ENCODE results near the gene ATL2. TPM values are rescaled to one million over a fixed set of nuclear protein-coding genes. Genes with fewer than 3 reads are reported as not detected.
A peak's percentile ranks its signal among the peaks of the same experiment; 100 is the strongest.
"Not testable (repeated sequence)": the region's sequence is repeated elsewhere in the genome, so short reads cannot be mapped to it uniquely, and the experiment has no call there.

ATL2 gene
- total and polyA plus RNA-seq, 4 donors: 7.5 to 52.8 (median 32.4) TPM

GRCh38 chr2:38323623-38324022 lies 53.5 kb downstream of the ATL2 start:
- Histone ChIP-seq H3K4me3 (ENCODE audit: low read length in 2 of 2) (no peak overlapping the region), H3K4me1 (ENCODE audit: control insufficient read depth in 1 of 2, insufficient read depth in 2 of 2, low read length in 2 of 2) (peaks cover 0 to 1% of the 10 kb centered on the region in 2 donors), H3K27ac (ENCODE audit: low read depth in 1 of 2, low read length in 2 of 2) (no peak overlapping the region), H3K9me3 (ENCODE audit: control insufficient read depth, low read length) (no peaks in the 10 kb centered on the region), H3K27me3 (ENCODE audit: control insufficient read depth in 1 of 2, insufficient read depth in 2 of 2, low read length in 1 of 2) (no peaks in the 10 kb centered on the region), H3K36me3 (ENCODE audit: control insufficient read depth in 1 of 2, insufficient read depth in 2 of 2, low read length in 1 of 2) (no peaks in the 10 kb centered on the region)
- 90 to 92% methylated on average over 6 of the region's 6 CpGs for WGBS, 2 donors
- DNase-seq: no peak
- intact Hi-C loops (cut with DNase I): no loop called here
- no peak for ATAC-seq (ENCODE audit: low FRiP score)

- ATAC-seq (ENCODE audit: low FRiP score) (no peak), DNase-seq (no peak)
- intact Hi-C loops (cut with DNase I): no loop called here
- H3K9me3 ChIP-seq (ENCODE audit: control insufficient read depth, low read length): no peaks in the 10 kb centered on the region
- no peak overlapping the region for H3K4me3 ChIP-seq (ENCODE audit: low read length in 2 of 2)
- no peaks in the 10 kb centered on the region for H3K27me3 ChIP-seq (ENCODE audit: control insufficient read depth in 1 of 2, insufficient read depth in 2 of 2, low read length in 1 of 2)
- H3K27ac ChIP-seq (ENCODE audit: low read depth in 1 of 2, low read length in 2 of 2): no peak overlapping the region
- H3K4me1 ChIP-seq (ENCODE audit: control insufficient read depth in 1 of 2, insufficient read depth in 2 of 2, low read length in 2 of 2): peaks cover 0 to 1% of the 10 kb centered on the region in 2 donors
- no peaks in the 10 kb centered on the region for H3K36me3 ChIP-seq (ENCODE audit: control insufficient read depth in 1 of 2, insufficient read depth in 2 of 2, low read length in 1 of 2)
Observed at GRCh38 chr2:38322224-38322914, 54.7 kb downstream of the ATL2 start.

GRCh38 chr2:38319240-38319639 lies 57.8 kb downstream of the ATL2 start:
- 35 to 40% methylated on average over 5 of the region's 5 CpGs for WGBS, 2 donors
- not testable (repeated sequence) for H3K4me1 ChIP-seq (ENCODE audit: control insufficient read depth in 1 of 2, insufficient read depth in 2 of 2, low read length in 2 of 2); H3K4me3 ChIP-seq (ENCODE audit: low read length in 2 of 2); ATAC-seq (ENCODE audit: low FRiP score); H3K36me3 ChIP-seq (ENCODE audit: control insufficient read depth in 1 of 2, insufficient read depth in 2 of 2, low read length in 1 of 2); H3K9me3 ChIP-seq (ENCODE audit: control insufficient read depth, low read length); H3K27me3 ChIP-seq (ENCODE audit: control insufficient read depth in 1 of 2, insufficient read depth in 2 of 2, low read length in 1 of 2); H3K27ac ChIP-seq (ENCODE audit: low read depth in 1 of 2, low read length in 2 of 2); DNase-seq
- intact Hi-C loops (cut with DNase I): loop anchor here (2.0 to 10.0 kb wide), 5 partner anchors 216 to 418 kb away; no protein-coding TSS in a partner anchor

- no peak for ATAC-seq (ENCODE audit: low FRiP score)
- Histone ChIP-seq H3K36me3 (ENCODE audit: control insufficient read depth in 1 of 2, insufficient read depth in 2 of 2, low read length in 1 of 2) (no peaks in the 10 kb centered on the region), H3K27ac (ENCODE audit: low read depth in 1 of 2, low read length in 2 of 2) (no peak overlapping the region), H3K27me3 (ENCODE audit: control insufficient read depth in 1 of 2, insufficient read depth in 2 of 2, low read length in 1 of 2) (no peaks in the 10 kb centered on the region), H3K9me3 (ENCODE audit: control insufficient read depth, low read length) (no peaks in the 10 kb centered on the region), H3K4me3 (ENCODE audit: low read length in 2 of 2) (no peak overlapping the region), H3K4me1 (ENCODE audit: control insufficient read depth in 1 of 2, insufficient read depth in 2 of 2, low read length in 2 of 2) (no peaks in the 10 kb centered on the region)
- intact Hi-C loops (cut with DNase I): loop anchor here (2.0 to 10.0 kb wide), 5 partner anchors 217 to 420 kb away; no protein-coding TSS in a partner anchor
- DNase-seq: no peak
Observed at GRCh38 chr2:38317725-38318124, 59.3 kb downstream of the ATL2 start.

- WGBS, 2 donors: 47 to 48% methylated on average over 2 of the region's 2 CpGs
- ATAC-seq (ENCODE audit: low FRiP score) (peak; percentile 60), DNase-seq (no peak)
- Histone ChIP-seq H3K9me3 (ENCODE audit: control insufficient read depth, low read length) (no peaks in the 10 kb centered on the region), H3K4me1 (ENCODE audit: control insufficient read depth in 1 of 2, insufficient read depth in 2 of 2, low read length in 2 of 2) (no peaks in the 10 kb centered on the region), H3K36me3 (ENCODE audit: control insufficient read depth in 1 of 2, insufficient read depth in 2 of 2, low read length in 1 of 2) (no peaks in the 10 kb centered on the region), H3K27me3 (ENCODE audit: control insufficient read depth in 1 of 2, insufficient read depth in 2 of 2, low read length in 1 of 2) (no peaks in the 10 kb centered on the region), H3K27ac (ENCODE audit: low read depth in 1 of 2, low read length in 2 of 2) (no peak overlapping the region), H3K4me3 (ENCODE audit: low read length in 2 of 2) (no peak overlapping the region)
- intact Hi-C loops (cut with DNase I): loop anchor here (2.0 to 10.0 kb wide), 5 partner anchors 219 to 427 kb away; no protein-coding TSS in a partner anchor
Observed at GRCh38 chr2:38315707-38316333, 61.3 kb downstream of the ATL2 start.

- Histone ChIP-seq H3K27ac (ENCODE audit: low read depth in 1 of 2, low read length in 2 of 2) (no peak overlapping the region), H3K36me3 (ENCODE audit: control insufficient read depth in 1 of 2, insufficient read depth in 2 of 2, low read length in 1 of 2) (no peaks in the 10 kb centered on the region), H3K4me3 (ENCODE audit: low read length in 2 of 2) (no peak overlapping the region), H3K27me3 (ENCODE audit: control insufficient read depth in 1 of 2, insufficient read depth in 2 of 2, low read length in 1 of 2) (no peaks in the 10 kb centered on the region), H3K9me3 (ENCODE audit: control insufficient read depth, low read length) (no peaks in the 10 kb centered on the region), H3K4me1 (ENCODE audit: control insufficient read depth in 1 of 2, insufficient read depth in 2 of 2, low read length in 2 of 2) (no peaks in the 10 kb centered on the region)
- intact Hi-C loops (cut with DNase I): no loop called here
- ATAC-seq (ENCODE audit: low FRiP score) (no peak), DNase-seq (no peak)
- WGBS, 2 donors: 63 to 79% methylated on average over 1 of the region's 1 CpG
Observed at GRCh38 chr2:38308821-38309220, 68.3 kb downstream of the ATL2 start.

GRCh38 chr2:38301969-38302702 lies 74.9 kb downstream of the ATL2 start:
- 83 to 92% methylated on average over 3 of the region's 3 CpGs for WGBS, 2 donors
- no peak for DNase-seq
- peaks cover 0 to 4% of the 10 kb centered on the region in 2 donors for H3K36me3 ChIP-seq (ENCODE audit: control insufficient read depth in 1 of 2, insufficient read depth in 2 of 2, low read length in 1 of 2)
- intact Hi-C loops (cut with DNase I): no loop called here
- H3K4me3 ChIP-seq (ENCODE audit: low read length in 2 of 2): no peak overlapping the region
- ATAC-seq (ENCODE audit: low FRiP score): no peak
- no peak overlapping the region for H3K27ac ChIP-seq (ENCODE audit: low read depth in 1 of 2, low read length in 2 of 2)
- no peaks in the 10 kb centered on the region for H3K4me1 ChIP-seq (ENCODE audit: control insufficient read depth in 1 of 2, insufficient read depth in 2 of 2, low read length in 2 of 2)
- H3K9me3 ChIP-seq (ENCODE audit: control insufficient read depth, low read length): no peaks in the 10 kb centered on the region
- H3K27me3 ChIP-seq (ENCODE audit: control insufficient read depth in 1 of 2, insufficient read depth in 2 of 2, low read length in 1 of 2): no peaks in the 10 kb centered on the region

- H3K9me3 ChIP-seq (ENCODE audit: control insufficient read depth, low read length): no peaks in the 10 kb centered on the region
- peaks cover 0 to 4% of the 10 kb centered on the region in 2 donors for H3K36me3 ChIP-seq (ENCODE audit: control insufficient read depth in 1 of 2, insufficient read depth in 2 of 2, low read length in 1 of 2)
- no peaks in the 10 kb centered on the region for H3K27me3 ChIP-seq (ENCODE audit: control insufficient read depth in 1 of 2, insufficient read depth in 2 of 2, low read length in 1 of 2)
- DNase-seq (no peak), ATAC-seq (ENCODE audit: low FRiP score) (no peak)
- no peak overlapping the region for H3K4me3 ChIP-seq (ENCODE audit: low read length in 2 of 2)
- no peak overlapping the region for H3K27ac ChIP-seq (ENCODE audit: low read depth in 1 of 2, low read length in 2 of 2)
- WGBS, 2 donors: 73 to 92% methylated on average over 3 of the region's 3 CpGs
- no peaks in the 10 kb centered on the region for H3K4me1 ChIP-seq (ENCODE audit: control insufficient read depth in 1 of 2, insufficient read depth in 2 of 2, low read length in 2 of 2)
- intact Hi-C loops (cut with DNase I): no loop called here
Observed at GRCh38 chr2:38301340-38301968, 75.6 kb downstream of the ATL2 start.

All from aorta (tissue), 5 donors.